GM18505 (cell line): ENCODE measurements around the gene TUBE1.
"Not testable (repeated sequence)": the region's sequence is repeated elsewhere in the genome, so short reads cannot be mapped to it uniquely, and the experiment has no call there.

Experiments
- ATAC-seq: cut with Tn5 transposase; IDR thresholded peaks from one replicate; pipeline ENCODE4 v1.9.1; 2021; ENCODE audit not compliant: unreplicated experiment
- POLR2A ChIP-seq: IDR thresholded peaks from 4 replicates; pipeline ENCODE4 v1.6.1; 2011; ENCODE audit warnings: borderline replicate concordance; ENCODE audit not compliant: insufficient read depth, insufficient read length; ENCODE audit errors: extremely low read depth

Gene TUBE1

DNA sequence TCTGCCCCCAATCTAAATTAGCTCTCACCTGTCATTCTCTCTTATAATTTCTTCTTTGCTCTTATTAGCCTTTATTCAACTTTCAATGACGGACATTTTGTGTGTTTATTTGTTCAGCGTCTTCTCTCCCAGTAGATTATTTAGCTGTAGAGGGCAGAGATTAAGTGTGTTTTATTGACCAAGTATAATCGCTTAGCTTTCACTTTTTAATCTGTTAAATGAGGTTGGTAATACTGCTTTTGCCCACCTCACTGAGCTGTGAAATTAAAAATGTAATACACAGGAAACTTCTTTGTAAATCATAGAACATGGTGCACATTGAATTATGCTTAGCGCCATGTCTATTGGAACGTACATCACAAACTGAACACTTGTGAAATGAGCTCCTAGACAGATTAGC lies 36.9 kb downstream of the TUBE1 start:
- no peak for ATAC-seq

DNA sequence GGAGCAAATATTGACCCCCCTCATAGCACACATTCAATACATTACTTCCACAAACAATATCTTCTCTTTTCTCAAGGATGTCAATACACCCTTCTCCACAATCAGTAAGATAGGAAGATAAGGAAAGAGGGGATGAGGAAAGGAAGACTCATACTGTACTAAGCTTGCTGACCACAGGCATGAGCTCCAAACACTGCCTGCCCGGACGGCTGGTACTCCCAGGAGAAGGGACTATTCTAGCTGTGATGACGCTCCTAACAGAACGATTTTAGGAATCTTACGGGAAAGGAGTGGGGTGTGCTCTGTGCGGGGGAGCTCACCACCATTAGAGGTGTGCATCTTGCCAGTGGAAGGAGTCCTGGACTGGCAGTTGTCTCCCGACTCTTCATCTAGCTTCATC lies 37.3 kb downstream of the TUBE1 start:
- ATAC-seq = no peak
- no peak for TF ChIP-seq POLR2A

More for the DNA sequence above, 36.9 kb downstream of the TUBE1 start:
- TF ChIP-seq POLR2A = no peak

GRCh38 chr6:112049026-112049799 lies 38.1 kb downstream of the TUBE1 start:
- ATAC-seq = no peak
- TF ChIP-seq POLR2A = no peak

- ATAC-seq = not testable (repeated sequence)
These were observed 39.8 kb downstream of the TUBE1 start for GRCh38 chr6:112047523-112047922.

- no peak for ATAC-seq
- no peak for TF ChIP-seq POLR2A
These were observed 42.4 kb downstream of the TUBE1 start for GRCh38 chr6:112044856-112045255.

DNA sequence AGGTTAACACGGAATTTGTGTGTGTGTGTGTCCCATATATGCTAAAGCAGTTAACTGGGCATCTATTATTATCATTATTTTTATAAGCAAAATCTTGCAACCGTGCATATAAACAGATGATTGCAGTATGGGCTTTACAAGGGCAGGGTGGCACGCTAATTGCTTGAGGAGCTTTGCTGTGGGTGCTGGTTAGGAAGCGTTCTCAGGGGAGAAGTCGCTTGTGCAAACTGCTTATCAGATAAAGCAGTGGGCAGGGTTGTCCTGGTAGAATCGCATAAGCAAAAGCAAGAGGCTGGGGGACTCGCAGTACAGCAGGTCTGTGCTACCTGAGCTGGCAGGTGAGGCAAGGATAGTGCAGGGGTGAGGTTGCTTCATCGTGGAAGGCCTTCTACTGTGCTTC lies 43.1 kb downstream of the TUBE1 start:
- no peak for TF ChIP-seq POLR2A
- ATAC-seq = no peak

GRCh38 chr6:112043032-112044007 lies 44.0 kb downstream of the TUBE1 start:
- peak; percentile 92 for ATAC-seq
- TF ChIP-seq POLR2A = peak; percentile 41

- no peak for TF ChIP-seq POLR2A
- no peak for ATAC-seq
These were observed 45.7 kb downstream of the TUBE1 start for GRCh38 chr6:112041535-112041934.

- TF ChIP-seq POLR2A = no peak
- ATAC-seq = no peak
These were observed 46.3 kb downstream of the TUBE1 start for GRCh38 chr6:112040956-112041355.

- no peak for ATAC-seq
- TF ChIP-seq POLR2A = no peak
These were observed 47.9 kb downstream of the TUBE1 start for GRCh38 chr6:112039431-112039770.

DNA sequence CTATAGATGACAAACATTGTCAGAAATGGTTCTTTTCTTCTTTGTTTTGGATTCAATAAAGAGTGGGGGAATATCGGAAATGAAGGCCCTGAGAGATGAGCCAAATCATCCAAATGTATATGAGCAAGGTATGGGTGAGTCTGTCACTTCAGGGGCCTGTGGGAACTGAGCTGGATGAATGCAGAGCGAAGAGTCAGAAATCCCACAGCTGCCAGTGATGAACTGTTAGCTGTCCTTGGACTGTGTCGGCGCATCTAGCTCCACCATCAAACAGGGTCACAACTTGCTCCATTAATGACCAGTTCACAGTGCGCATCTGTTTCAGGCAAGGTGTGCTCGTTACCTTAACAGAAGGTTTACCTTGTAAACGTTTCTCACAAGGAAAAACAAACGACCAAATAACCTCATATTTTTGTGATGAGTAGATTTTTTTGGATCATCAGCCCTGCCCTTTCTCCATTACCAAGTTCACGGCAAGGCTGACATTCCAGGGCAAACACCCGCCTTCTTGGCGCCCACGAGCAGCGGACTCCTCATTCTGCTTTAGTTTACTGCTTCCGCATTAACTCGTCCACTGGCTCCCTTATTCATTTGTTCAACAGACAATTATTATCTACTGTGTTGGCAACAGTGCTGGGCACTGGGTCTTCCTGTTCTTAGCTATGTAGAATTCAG lies 48.4 kb downstream of the TUBE1 start:
- no peak for ATAC-seq
- no peak for TF ChIP-seq POLR2A

- no peak for TF ChIP-seq POLR2A
- no peak for ATAC-seq
These were observed 49.0 kb downstream of the TUBE1 start for GRCh38 chr6:112038268-112038667.

DNA sequence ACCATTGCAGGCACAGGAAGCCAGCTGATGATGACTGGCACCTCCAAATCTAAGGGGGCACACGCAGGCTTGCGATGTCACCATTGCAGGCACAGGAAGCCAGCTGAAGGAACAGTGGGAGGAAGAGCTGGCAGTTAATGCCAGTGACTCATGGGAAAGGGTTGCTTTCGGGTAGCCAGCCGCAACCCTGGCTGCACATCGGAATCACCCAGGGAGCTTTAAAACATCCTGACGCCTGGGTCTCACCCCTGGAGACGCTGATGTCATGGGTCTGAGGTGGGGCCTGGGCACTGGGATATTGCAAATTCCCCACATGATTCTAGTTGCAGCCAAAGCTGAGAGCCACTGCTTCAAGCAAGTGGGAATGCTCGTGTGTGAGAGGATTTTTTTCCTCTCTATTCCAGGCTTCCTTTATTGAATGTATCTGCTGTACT lies 49.5 kb downstream of the TUBE1 start:
- TF ChIP-seq POLR2A = no peak
- no peak for ATAC-seq
